ENCODE data around the gene ACKR3.

The ACKR3 gene

GRCh38 chr2:236576087-236576486 is 6.5 kb downstream of the ACKR3 start:
- Histone ChIP-seq H3K9ac (ENCODE audit: low read depth in 1 of 2, low read length in 2 of 2) (no peak overlapping the region), H3K9me3 (ENCODE audit: control insufficient read depth in 2 of 2, low read length in 2 of 2) (no peaks in the 10 kb centered on the region), H3K36me3 (ENCODE audit: control insufficient read depth in 2 of 2, insufficient read depth in 2 of 2, low read length in 2 of 2) (peaks cover 0 to 6% of the 10 kb centered on the region in 2 donors), H3K27me3 (ENCODE audit: control insufficient read depth in 2 of 2, insufficient read depth in 2 of 2, low read length in 2 of 2) (peaks cover 0 to 1% of the 10 kb centered on the region in 2 donors), H3K4me3 (ENCODE audit: low read length in 2 of 2) (no peak overlapping the region), H3K27ac (ENCODE audit: low read depth in 2 of 2, low read length in 2 of 2) (peak overlapping the region; percentile 43 to 52), H3K4me1 (ENCODE audit: control insufficient read depth in 2 of 2, insufficient read depth in 2 of 2, low read length in 2 of 2) (no peaks in the 10 kb centered on the region)

DNA sequence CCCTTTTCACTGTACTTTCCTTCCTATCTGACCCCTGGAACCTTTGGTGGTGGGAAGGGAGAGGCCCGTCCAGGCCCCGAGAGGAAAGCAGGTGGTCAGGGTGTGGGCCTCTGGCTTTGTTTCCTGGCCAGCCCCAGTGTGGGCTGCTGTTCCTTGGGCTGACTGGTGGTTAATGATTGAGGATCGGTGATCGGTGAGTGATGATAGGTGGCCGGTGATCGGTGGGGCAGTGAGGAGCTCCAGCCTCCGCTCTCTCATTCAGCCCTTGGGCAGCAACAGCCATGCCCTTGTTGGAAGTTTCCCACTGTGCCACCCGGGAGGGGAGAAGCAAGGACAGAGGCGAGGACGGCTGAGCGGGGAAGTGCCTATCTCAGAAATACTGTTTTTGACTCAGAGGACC is 7.3 kb downstream of the ACKR3 start:
- H3K27ac ChIP-seq (ENCODE audit: low read depth in 2 of 2, low read length in 2 of 2), result peak overlapping the region; percentile 43 to 50
- H3K9me3 ChIP-seq (ENCODE audit: control insufficient read depth in 2 of 2, low read length in 2 of 2), result no peaks in the 10 kb centered on the region
- peak overlapping the region in 1 of 2 donors; percentile 2 for H3K4me3 ChIP-seq (ENCODE audit: low read length in 2 of 2)
- no peak overlapping the region for H3K9ac ChIP-seq (ENCODE audit: low read depth in 1 of 2, low read length in 2 of 2)
- no peaks in the 10 kb centered on the region for H3K27me3 ChIP-seq (ENCODE audit: control insufficient read depth in 2 of 2, insufficient read depth in 2 of 2, low read length in 2 of 2)
- no peaks in the 10 kb centered on the region for H3K4me1 ChIP-seq (ENCODE audit: control insufficient read depth in 2 of 2, insufficient read depth in 2 of 2, low read length in 2 of 2)
- H3K36me3 ChIP-seq (ENCODE audit: control insufficient read depth in 2 of 2, insufficient read depth in 2 of 2, low read length in 2 of 2), result peaks cover 0 to 11% of the 10 kb centered on the region in 2 donors

DNA sequence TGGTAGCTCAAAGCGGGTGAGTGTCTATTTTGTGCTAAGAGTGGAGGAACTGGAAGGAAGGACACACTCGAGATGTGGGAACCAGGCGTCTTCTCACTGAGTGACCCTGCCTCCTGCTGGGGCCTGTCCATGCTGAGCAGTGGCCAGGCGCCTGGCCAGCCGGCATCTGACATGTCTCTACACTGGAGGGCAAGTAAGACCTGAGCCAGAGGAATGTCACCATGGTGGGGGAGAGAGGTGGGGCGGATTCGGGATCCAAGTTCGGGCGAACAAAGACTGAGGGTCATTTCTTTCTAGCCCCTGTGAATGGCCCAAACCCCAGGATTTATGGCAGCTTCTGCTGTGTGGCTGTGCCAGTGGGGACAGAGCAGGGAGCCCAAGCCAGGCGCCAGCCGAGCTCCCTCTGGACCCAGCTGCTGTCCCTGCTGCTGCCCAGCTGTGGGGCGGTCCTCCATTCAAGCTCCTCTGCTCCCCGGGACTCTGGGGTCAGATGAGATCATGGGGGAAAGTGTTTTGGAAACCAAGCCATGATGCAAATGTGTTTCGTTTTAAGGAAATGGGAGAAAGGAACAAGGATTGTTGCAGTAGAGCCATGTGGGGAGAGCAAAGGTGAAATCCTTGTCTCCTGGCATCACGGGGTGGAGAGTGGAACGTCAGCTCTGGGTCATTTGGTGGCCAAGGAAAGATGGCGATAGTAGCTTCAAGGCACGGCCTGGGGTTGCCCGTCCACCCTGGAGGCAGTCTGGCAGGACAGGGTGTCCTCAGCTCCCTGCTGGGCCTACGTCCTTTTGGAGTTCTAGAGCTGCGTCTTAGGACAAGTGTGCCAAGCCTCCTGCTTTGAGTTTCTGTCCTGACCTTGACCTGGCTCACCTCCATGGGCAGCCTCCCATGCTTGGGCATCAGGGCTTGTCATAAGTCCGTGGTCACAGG is 8.1 kb downstream of the ACKR3 start:
- Histone ChIP-seq H3K27me3 (ENCODE audit: control insufficient read depth in 2 of 2, insufficient read depth in 2 of 2, low read length in 2 of 2) (no peaks in the 10 kb centered on the region), H3K4me3 (ENCODE audit: low read length in 2 of 2) (no peak overlapping the region), H3K4me1 (ENCODE audit: control insufficient read depth in 2 of 2, insufficient read depth in 2 of 2, low read length in 2 of 2) (no peaks in the 10 kb centered on the region), H3K9me3 (ENCODE audit: control insufficient read depth in 2 of 2, low read length in 2 of 2) (no peaks in the 10 kb centered on the region), H3K9ac (ENCODE audit: low read depth in 1 of 2, low read length in 2 of 2) (no peak overlapping the region), H3K36me3 (ENCODE audit: control insufficient read depth in 2 of 2, insufficient read depth in 2 of 2, low read length in 2 of 2) (peaks cover 0 to 11% of the 10 kb centered on the region in 2 donors), H3K27ac (ENCODE audit: low read depth in 2 of 2, low read length in 2 of 2) (peak overlapping the region; percentile 43 to 50)

- H3K9me3 ChIP-seq (ENCODE audit: control insufficient read depth in 2 of 2, low read length in 2 of 2), result no peaks in the 10 kb centered on the region
- H3K4me1 ChIP-seq (ENCODE audit: control insufficient read depth in 2 of 2, insufficient read depth in 2 of 2, low read length in 2 of 2), result no peaks in the 10 kb centered on the region
- H3K27ac ChIP-seq (ENCODE audit: low read depth in 2 of 2, low read length in 2 of 2), result peak overlapping the region in 1 of 2 donors; percentile 17
- no peak overlapping the region for H3K9ac ChIP-seq (ENCODE audit: low read depth in 1 of 2, low read length in 2 of 2)
- H3K27me3 ChIP-seq (ENCODE audit: control insufficient read depth in 2 of 2, insufficient read depth in 2 of 2, low read length in 2 of 2), result no peaks in the 10 kb centered on the region
- H3K36me3 ChIP-seq (ENCODE audit: control insufficient read depth in 2 of 2, insufficient read depth in 2 of 2, low read length in 2 of 2), result peaks cover 0 to 11% of the 10 kb centered on the region in 2 donors
- no peak overlapping the region for H3K4me3 ChIP-seq (ENCODE audit: low read length in 2 of 2)
Observed at GRCh38 chr2:236578411-236578846, 8.8 kb downstream of the ACKR3 start.

- no peaks in the 10 kb centered on the region for H3K9me3 ChIP-seq (ENCODE audit: control insufficient read depth in 2 of 2, low read length in 2 of 2)
- no peak overlapping the region for H3K9ac ChIP-seq (ENCODE audit: low read depth in 1 of 2, low read length in 2 of 2)
- H3K27me3 ChIP-seq (ENCODE audit: control insufficient read depth in 2 of 2, insufficient read depth in 2 of 2, low read length in 2 of 2), result no peaks in the 10 kb centered on the region
- no peaks in the 10 kb centered on the region for H3K4me1 ChIP-seq (ENCODE audit: control insufficient read depth in 2 of 2, insufficient read depth in 2 of 2, low read length in 2 of 2)
- H3K36me3 ChIP-seq (ENCODE audit: control insufficient read depth in 2 of 2, insufficient read depth in 2 of 2, low read length in 2 of 2), result peaks cover 0 to 11% of the 10 kb centered on the region in 2 donors
- no peak overlapping the region for H3K27ac ChIP-seq (ENCODE audit: low read depth in 2 of 2, low read length in 2 of 2)
- no peak overlapping the region for H3K4me3 ChIP-seq (ENCODE audit: low read length in 2 of 2)
Observed at GRCh38 chr2:236579048-236579745, 9.6 kb downstream of the ACKR3 start.

DNA sequence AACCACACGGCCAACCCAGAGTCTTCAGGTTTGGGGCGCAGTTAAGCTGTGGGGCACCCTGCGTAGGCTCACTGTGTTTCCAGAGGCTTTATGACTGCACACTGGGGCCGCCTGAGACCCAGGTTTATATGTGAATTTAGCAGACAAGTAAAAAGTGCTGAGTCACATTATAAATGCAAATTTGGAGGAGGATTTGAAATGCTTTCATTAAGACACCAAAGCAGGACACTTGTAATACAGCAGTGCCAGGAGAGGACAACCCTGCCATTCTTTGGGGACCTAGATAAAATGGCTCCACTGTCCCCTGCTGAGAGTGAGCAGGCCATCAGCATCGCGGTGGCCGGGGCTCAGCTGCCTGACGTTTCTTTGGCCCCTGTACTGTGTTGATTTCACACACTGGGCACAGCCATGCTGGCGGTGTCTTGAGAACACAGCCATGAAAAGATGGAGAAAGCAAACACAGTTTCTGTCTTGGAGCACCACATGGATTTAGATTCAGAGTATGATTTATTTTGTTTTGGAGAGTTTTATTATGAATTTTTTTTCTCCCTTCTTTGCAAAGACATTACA is 10.2 kb downstream of the ACKR3 start:
- Histone ChIP-seq H3K27me3 (ENCODE audit: control insufficient read depth in 2 of 2, insufficient read depth in 2 of 2, low read length in 2 of 2) (no peaks in the 10 kb centered on the region), H3K27ac (ENCODE audit: low read depth in 2 of 2, low read length in 2 of 2) (no peak overlapping the region)

GRCh38 chr2:236580746-236581355 is 11.2 kb downstream of the ACKR3 start:
- no peaks in the 10 kb centered on the region for H3K9me3 ChIP-seq (ENCODE audit: control insufficient read depth in 2 of 2, low read length in 2 of 2)
- peak overlapping the region in 1 of 2 donors; percentile 23 for H3K27ac ChIP-seq (ENCODE audit: low read depth in 2 of 2, low read length in 2 of 2)
- no peaks in the 10 kb centered on the region for H3K4me1 ChIP-seq (ENCODE audit: control insufficient read depth in 2 of 2, insufficient read depth in 2 of 2, low read length in 2 of 2)
- no peaks in the 10 kb centered on the region for H3K27me3 ChIP-seq (ENCODE audit: control insufficient read depth in 2 of 2, insufficient read depth in 2 of 2, low read length in 2 of 2)
- H3K4me3 ChIP-seq (ENCODE audit: low read length in 2 of 2), result no peak overlapping the region
- no peak overlapping the region for H3K9ac ChIP-seq (ENCODE audit: low read depth in 1 of 2, low read length in 2 of 2)
- H3K36me3 ChIP-seq (ENCODE audit: control insufficient read depth in 2 of 2, insufficient read depth in 2 of 2, low read length in 2 of 2), result peaks cover 0 to 11% of the 10 kb centered on the region in 2 donors

More for the DNA sequence above, 10.2 kb downstream of the ACKR3 start:
- H3K4me3 ChIP-seq (ENCODE audit: low read length in 2 of 2), result no peak overlapping the region
- H3K9me3 ChIP-seq (ENCODE audit: control insufficient read depth in 2 of 2, low read length in 2 of 2), result no peaks in the 10 kb centered on the region
- peaks cover 0 to 11% of the 10 kb centered on the region in 2 donors for H3K36me3 ChIP-seq (ENCODE audit: control insufficient read depth in 2 of 2, insufficient read depth in 2 of 2, low read length in 2 of 2)
- H3K4me1 ChIP-seq (ENCODE audit: control insufficient read depth in 2 of 2, insufficient read depth in 2 of 2, low read length in 2 of 2), result no peaks in the 10 kb centered on the region
- no peak overlapping the region for H3K9ac ChIP-seq (ENCODE audit: low read depth in 1 of 2, low read length in 2 of 2)

GRCh38 chr2:236581546-236581945 is 11.9 kb downstream of the ACKR3 start:
- H3K27ac ChIP-seq (ENCODE audit: low read depth in 2 of 2, low read length in 2 of 2), result no peak overlapping the region

DNA sequence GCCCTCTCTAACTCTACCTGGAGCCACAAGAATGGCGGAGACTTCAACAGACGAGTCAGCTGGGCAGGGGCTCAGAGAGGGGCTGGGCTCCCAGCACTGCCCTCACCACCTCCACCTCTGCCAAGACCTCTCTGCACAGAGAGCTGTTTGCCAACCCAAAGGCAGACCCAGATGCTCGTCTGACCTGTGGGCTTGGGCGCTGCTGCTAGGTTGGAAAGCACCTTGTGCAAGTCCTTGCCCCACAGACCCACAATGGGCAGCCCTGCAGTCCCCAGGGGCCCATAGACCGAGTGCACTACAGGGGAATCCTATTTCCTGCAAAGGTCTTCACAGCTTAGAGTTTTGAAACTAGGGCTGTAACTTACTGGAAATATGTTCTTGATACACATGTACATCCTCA is 13.3 kb downstream of the ACKR3 start:
- Histone ChIP-seq H3K4me1 (ENCODE audit: control insufficient read depth in 2 of 2, insufficient read depth in 2 of 2, low read length in 2 of 2) (no peaks in the 10 kb centered on the region), H3K9me3 (ENCODE audit: control insufficient read depth in 2 of 2, low read length in 2 of 2) (no peaks in the 10 kb centered on the region), H3K27me3 (ENCODE audit: control insufficient read depth in 2 of 2, insufficient read depth in 2 of 2, low read length in 2 of 2) (no peaks in the 10 kb centered on the region), H3K36me3 (ENCODE audit: control insufficient read depth in 2 of 2, insufficient read depth in 2 of 2, low read length in 2 of 2) (peaks cover 0 to 11% of the 10 kb centered on the region in 2 donors), H3K27ac (ENCODE audit: low read depth in 2 of 2, low read length in 2 of 2) (no peak overlapping the region), H3K4me3 (ENCODE audit: low read length in 2 of 2) (no peak overlapping the region), H3K9ac (ENCODE audit: low read depth in 1 of 2, low read length in 2 of 2) (no peak overlapping the region)

More at GRCh38 chr2:236581546-236581945, 11.9 kb downstream of the ACKR3 start:
- Histone ChIP-seq H3K4me1 (ENCODE audit: control insufficient read depth in 2 of 2, insufficient read depth in 2 of 2, low read length in 2 of 2) (no peaks in the 10 kb centered on the region), H3K27me3 (ENCODE audit: control insufficient read depth in 2 of 2, insufficient read depth in 2 of 2, low read length in 2 of 2) (no peaks in the 10 kb centered on the region), H3K9me3 (ENCODE audit: control insufficient read depth in 2 of 2, low read length in 2 of 2) (no peaks in the 10 kb centered on the region), H3K9ac (ENCODE audit: low read depth in 1 of 2, low read length in 2 of 2) (no peak overlapping the region), H3K4me3 (ENCODE audit: low read length in 2 of 2) (no peak overlapping the region), H3K36me3 (ENCODE audit: control insufficient read depth in 2 of 2, insufficient read depth in 2 of 2, low read length in 2 of 2) (peaks cover 0 to 11% of the 10 kb centered on the region in 2 donors)

Data from mucosa of rectum (tissue), 2 donors.